Measurements from ENCODE around the gene NT5C2. TPM values are rescaled to one million over a fixed set of nuclear protein-coding genes. Genes with fewer than 3 reads are reported as not detected.

The NT5C2 gene
- total and polyA plus RNA-seq, 2 of the 8 experiments (the other 6 are each of a cell fraction or from before 2014, with no cell fraction given) = 35.2 to 106 TPM

DNA sequence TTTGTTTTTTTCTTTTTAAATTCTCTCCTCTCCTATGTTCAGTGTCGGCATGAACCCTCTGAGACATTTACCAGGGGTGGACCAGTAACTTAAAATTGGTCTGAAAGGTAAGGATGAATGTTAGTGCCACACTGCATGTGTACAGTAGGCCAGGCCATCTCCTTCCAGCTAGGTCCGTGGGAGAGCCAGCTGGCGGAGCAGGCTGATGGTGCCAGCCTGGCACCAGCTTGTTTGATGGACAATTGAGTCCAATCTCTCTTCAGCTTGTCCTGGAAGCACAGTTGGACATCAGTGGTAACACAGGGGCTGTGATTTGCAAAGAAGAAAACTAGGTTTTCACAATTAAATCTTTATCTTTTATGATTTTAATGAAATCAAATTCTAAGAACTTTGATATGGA lies 138.5 kb downstream of the NT5C2 start (continued):
- TF ChIP-seq, protein P1, sequence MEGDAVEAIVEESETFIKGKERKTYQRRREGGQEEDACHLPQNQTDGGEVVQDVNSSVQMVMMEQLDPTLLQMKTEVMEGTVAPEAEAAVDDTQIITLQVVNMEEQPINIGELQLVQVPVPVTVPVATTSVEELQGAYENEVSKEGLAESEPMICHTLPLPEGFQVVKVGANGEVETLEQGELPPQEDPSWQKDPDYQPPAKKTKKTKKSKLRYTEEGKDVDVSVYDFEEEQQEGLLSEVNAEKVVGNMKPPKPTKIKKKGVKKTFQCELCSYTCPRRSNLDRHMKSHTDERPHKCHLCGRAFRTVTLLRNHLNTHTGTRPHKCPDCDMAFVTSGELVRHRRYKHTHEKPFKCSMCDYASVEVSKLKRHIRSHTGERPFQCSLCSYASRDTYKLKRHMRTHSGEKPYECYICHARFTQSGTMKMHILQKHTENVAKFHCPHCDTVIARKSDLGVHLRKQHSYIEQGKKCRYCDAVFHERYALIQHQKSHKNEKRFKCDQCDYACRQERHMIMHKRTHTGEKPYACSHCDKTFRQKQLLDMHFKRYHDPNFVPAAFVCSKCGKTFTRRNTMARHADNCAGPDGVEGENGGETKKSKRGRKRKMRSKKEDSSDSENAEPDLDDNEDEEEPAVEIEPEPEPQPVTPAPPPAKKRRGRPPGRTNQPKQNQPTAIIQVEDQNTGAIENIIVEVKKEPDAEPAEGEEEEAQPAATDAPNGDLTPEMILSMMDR (IDR thresholded peaks at IDR 0.05; ENCODE audit: control extremely low read depth in 1 of 3, insufficient read depth in 1 of 3, low read depth in 1 of 3, low read length in 3 of 3) = no peak
- no peak for TF ChIP-seq NANOG (IDR thresholded peaks at IDR 0.05; ENCODE audit: insufficient read depth, low read depth, low read length, poor library complexity, severe bottlenecking)
- no peak for TF ChIP-seq SAP30 (IDR thresholded peaks at IDR 0.05; ENCODE audit: insufficient read depth, insufficient replicate concordance, low read length)
- TF ChIP-seq SRF (IDR thresholded peaks at IDR 0.05; ENCODE audit: low read depth, low read length) = no peak
- no peak for TF ChIP-seq EP300 (IDR thresholded peaks at IDR 0.05; ENCODE audit: borderline replicate concordance in 1 of 2, low read depth in 2 of 2, low read length in 2 of 2)
- TF ChIP-seq, protein P2, sequence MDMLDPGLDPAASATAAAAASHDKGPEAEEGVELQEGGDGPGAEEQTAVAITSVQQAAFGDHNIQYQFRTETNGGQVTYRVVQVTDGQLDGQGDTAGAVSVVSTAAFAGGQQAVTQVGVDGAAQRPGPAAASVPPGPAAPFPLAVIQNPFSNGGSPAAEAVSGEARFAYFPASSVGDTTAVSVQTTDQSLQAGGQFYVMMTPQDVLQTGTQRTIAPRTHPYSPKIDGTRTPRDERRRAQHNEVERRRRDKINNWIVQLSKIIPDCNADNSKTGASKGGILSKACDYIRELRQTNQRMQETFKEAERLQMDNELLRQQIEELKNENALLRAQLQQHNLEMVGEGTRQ (IDR thresholded peaks at IDR 0.05; ENCODE audit: low read length) = no peak
